Activated T-cell treated with anti-CD3 and anti-CD28 coated beads, Interleukin-2, amount 50 U/mL, for 72 hours (primary cell): Measurements from ENCODE around the gene PNMA8C. TPM values are rescaled to one million over a fixed set of nuclear protein-coding genes. Genes with fewer than 3 reads are reported as not detected.
"Not testable (repeated sequence)": the region's sequence is repeated elsewhere in the genome, so short reads cannot be mapped to it uniquely, and the experiment has no call there.

Experiments
- ATAC-seq, 2 donors: fragments of 150-1000 bp; cut with Tn5 transposase; replicated peaks in 1 of 2; 2 replicates each; pipeline ENCODE4 v1.10.0; 2021; ENCODE audit warnings: moderate library complexity in 2 of 2, mild to moderate bottlenecking in 1 of 2
- DNase-seq, 2 donors: peaks; one replicate each; pipeline ENCODE4 v3.0.0; 2021 to 2022; ENCODE audit warnings: mixed read lengths in 1 of 2
- H3K27ac Mint-ChIP-seq: one replicate; pipeline ENCODE4 v1.8.0; 2022; ENCODE audit warnings: mild to moderate bottlenecking, moderate library complexity, mixed read lengths
- H3K27me3 Mint-ChIP-seq: one replicate; pipeline ENCODE4 v1.8.0; 2022; ENCODE audit warnings: low read depth, mixed read lengths
- H3K36me3 Mint-ChIP-seq, 2 donors: one replicate each; pipeline ENCODE4 v1.8.0; 2022; ENCODE audit warnings: mixed read lengths in 2 of 2, mild to moderate bottlenecking in 1 of 2; ENCODE audit not compliant: insufficient read depth in 2 of 2
- H3K4me1 Mint-ChIP-seq: one replicate; pipeline ENCODE4 v1.8.0; 2022; ENCODE audit warnings: low read depth, mixed read lengths
- H3K4me3 Mint-ChIP-seq, 2 donors: one replicate each; pipeline ENCODE4 v1.8.0; 2022; ENCODE audit warnings: mild to moderate bottlenecking in 2 of 2, mixed read lengths in 2 of 2, moderate library complexity in 2 of 2
- H3K9me3 Mint-ChIP-seq, 2 donors: one replicate each; pipeline ENCODE4 v1.8.0; 2022; ENCODE audit warnings: mixed read lengths in 2 of 2
- total RNA-seq, 2 donors: library from RNA; stranded (reverse); gene quantifications; one replicate each; pipeline ENCODE4 v1.2.3, GENCODE V29; 2022

Gene PNMA8C
- total RNA-seq, 2 donors from 2014 or later = not detected

DNA sequence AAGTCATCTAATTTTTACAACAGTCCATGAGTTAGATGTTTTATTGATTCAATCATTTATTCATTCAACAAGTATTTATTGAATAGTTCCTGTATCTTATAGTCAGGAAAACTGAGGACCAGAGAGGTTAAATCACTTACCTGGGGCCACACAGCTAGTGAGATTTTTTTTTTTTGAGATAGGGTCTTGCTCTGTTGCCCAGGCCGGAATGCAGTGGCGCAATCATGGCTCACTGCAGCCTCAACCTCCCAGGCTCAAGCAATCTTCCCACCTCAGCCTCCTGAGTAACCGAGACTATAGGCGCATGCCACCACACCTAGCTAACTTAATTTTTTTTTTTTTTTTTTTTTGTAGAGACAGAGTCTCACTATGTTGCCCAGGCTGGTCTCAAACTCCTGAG, 7.0 kb upstream of the PNMA8C start:
- ATAC-seq, H3K4me1 Mint-ChIP-seq, H3K4me3 Mint-ChIP-seq, H3K27ac Mint-ChIP-seq, DNase-seq, H3K9me3 Mint-ChIP-seq, H3K36me3 Mint-ChIP-seq: not testable (repeated sequence)
- H3K27me3 Mint-ChIP-seq = peaks cover 41% of the 10 kb centered on the region

DNA sequence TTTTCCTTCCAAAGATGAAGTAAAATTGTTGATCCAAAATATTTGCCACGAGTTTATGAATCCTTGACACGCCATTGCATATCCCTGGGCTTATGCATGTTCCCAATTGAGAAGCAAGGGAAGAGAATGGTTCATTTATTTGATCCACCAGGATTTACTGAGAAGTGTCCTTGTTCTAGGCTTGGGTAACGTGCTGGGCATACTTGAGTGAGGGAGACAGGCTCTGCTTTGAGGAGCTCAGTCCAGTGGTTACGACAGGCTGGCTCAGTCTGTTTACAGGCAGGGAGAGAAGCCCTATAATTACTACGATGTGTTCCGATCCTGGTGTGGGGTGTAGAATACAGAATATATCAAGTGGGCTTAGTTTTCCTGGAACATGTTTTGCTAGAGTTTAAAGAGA, 6.3 kb upstream of the PNMA8C start:
- no peak for ATAC-seq
- Mint-ChIP-seq H3K27ac (no peak overlapping the region), H3K36me3 (no peaks in the 10 kb centered on the region), H3K4me1 (no peaks in the 10 kb centered on the region), H3K4me3 (no peak overlapping the region), H3K9me3 (no peaks in the 10 kb centered on the region), H3K27me3 (peaks cover 48% of the 10 kb centered on the region)
- no peak for DNase-seq

DNA sequence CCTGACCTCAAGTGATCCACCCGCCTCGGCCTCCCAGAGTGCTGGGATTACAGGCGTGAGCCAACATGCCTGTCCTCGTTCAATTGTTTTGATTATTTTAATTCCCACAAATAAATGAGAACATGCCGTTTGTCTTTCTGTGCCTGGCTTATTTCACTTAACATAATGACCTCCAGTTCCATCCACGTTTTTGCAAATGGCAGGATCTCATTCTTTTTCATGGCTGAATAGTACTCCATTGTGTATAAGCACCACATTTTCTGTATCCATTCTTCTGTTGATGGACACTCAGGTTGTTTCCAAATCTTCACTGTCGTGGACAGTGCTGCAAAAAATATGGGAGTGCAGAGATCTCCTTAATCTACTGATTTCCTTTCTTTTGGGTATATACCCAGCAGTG, 4.7 kb upstream of the PNMA8C start:
- H3K27ac Mint-ChIP-seq, H3K9me3 Mint-ChIP-seq, H3K4me1 Mint-ChIP-seq, DNase-seq, H3K4me3 Mint-ChIP-seq, ATAC-seq, H3K36me3 Mint-ChIP-seq: not testable (repeated sequence)
- peaks cover 64% of the 10 kb centered on the region for H3K27me3 Mint-ChIP-seq

DNA sequence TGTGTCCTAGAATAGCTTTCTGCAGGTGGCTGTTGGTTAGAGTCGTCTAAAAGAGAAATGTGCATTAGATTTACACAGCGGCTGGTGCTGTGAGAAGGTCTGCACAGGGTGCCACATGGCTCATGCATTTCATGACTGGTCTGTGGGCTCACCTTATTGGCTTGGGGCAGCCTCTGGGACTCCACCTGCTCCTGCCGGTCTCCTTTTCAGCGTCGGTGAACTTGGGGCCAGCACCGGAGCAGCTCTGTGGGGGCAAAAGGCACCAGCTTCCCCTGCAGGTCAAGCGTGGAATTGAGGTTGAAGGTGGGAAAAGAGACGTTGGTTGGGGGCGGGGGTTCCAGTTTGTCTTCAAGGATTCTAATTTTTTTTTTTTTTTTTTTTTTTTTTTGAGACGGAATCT, 3.1 kb upstream of the PNMA8C start:
- Mint-ChIP-seq H3K9me3 (no peaks in the 10 kb centered on the region), H3K4me3 (no peak overlapping the region), H3K4me1 (peaks cover 23% of the 10 kb centered on the region), H3K27me3 (peaks cover 80% of the 10 kb centered on the region), H3K36me3 (peaks cover 0 to 1% of the 10 kb centered on the region in 2 donors), H3K27ac (no peak overlapping the region)
- DNase-seq (peak in 1 of 2 donors; percentile 10), ATAC-seq (no peak)

DNA sequence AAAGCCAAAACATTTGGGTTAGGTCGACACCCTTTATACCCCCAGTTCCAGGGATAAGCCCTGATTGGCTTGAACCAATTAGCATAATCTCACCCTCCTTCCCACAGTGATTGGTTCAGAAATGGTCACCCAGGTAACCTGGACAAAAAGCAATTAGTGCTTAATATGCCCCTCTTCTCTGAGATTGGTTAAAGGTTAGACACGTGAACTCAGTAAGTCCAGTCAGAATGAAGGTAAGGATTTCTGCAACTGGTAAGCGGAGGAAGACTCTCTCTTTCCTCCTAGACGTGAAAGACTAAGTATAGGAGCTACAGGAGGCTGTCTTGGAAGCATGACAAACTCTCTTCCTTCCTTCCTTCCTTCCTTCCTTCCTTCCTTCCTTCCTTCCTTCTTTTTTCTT, 1.3 kb upstream of the PNMA8C start:
- Mint-ChIP-seq H3K9me3 (no peaks in the 10 kb centered on the region), H3K27me3 (peaks cover 91% of the 10 kb centered on the region), H3K27ac (no peak overlapping the region), H3K4me3 (peak overlapping the region in 1 of 2 donors; percentile 19), H3K36me3 (peaks cover 0 to 2% of the 10 kb centered on the region in 2 donors), H3K4me1 (peaks cover 34% of the 10 kb centered on the region)
- DNase-seq (no peak), ATAC-seq (no peak)

DNA sequence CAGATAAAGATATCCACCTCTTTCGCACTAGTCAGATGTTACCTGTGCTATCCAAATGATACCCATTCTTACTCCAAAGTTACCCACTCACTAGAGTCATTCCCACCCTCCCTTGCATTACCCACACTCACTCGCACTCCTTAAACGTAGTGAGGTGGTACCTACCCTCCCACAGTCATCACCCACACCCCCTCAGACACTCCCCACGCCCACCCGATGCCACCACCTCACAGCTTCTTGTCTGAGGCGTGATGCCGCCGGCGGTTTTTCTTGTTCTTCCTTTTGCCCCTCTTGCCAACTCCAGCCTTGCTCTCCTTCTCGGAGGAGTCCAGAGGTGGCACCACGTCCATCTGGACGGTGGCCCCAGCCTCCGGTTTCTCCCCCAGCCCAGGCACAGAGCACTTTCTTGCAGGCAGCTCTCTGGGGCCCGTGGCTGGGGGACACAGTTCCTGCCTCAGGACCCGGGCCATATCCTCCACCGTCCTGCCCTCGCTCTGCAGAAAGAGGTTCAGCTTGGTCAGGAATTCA, 1.2 kb downstream of the PNMA8C start:
- Mint-ChIP-seq H3K4me3 (peak overlapping the region; percentile 65 to 78), H3K27me3 (peaks cover 88% of the 10 kb centered on the region), H3K4me1 (peaks cover 34% of the 10 kb centered on the region), H3K36me3 (peaks cover 0 to 2% of the 10 kb centered on the region in 2 donors), H3K9me3 (no peaks in the 10 kb centered on the region), H3K27ac (no peak overlapping the region)
- no peak for DNase-seq
- peak; percentile 22 to 35 for ATAC-seq

DNA sequence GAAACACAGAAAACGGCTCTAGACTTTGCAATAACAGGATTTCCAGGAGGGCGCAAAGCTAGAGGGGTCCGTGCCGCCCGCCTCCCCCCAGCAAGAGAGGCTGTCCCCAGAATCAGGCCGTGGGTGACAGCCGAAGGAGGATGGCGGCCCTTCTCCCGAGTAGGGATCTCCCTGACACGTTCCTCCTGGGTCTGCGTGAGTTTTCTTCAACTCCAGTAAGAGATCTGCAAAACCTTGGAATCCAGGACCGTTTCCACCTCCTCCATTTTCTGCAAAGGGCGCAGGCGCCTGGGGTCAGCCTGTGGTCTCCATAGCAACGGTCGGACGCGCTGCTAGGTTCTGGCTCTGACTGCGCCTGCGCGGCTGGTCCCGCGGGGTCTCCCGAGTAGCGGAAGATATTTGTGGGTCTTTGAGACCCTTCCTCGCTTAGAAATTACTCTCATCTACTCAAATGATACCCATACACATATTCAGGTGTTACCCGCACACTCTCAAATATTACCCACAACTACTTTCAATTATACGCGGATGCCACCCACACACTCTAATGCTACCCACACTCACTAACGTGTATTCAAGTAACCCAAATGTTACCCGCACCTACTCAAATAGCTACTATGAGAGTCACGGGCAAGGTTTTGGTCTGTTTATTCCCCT, 2.1 kb downstream of the PNMA8C start:
- peak; percentile 85 to 87 for ATAC-seq
- Mint-ChIP-seq H3K27me3 (peaks cover 86% of the 10 kb centered on the region), H3K4me1 (peaks cover 34% of the 10 kb centered on the region), H3K4me3 (peak overlapping the region; percentile 65 to 78), H3K9me3 (no peaks in the 10 kb centered on the region), H3K27ac (peak overlapping the region; percentile 38), H3K36me3 (peaks cover 0 to 2% of the 10 kb centered on the region in 2 donors)
- peak; percentile 46 to 58 for DNase-seq

DNA sequence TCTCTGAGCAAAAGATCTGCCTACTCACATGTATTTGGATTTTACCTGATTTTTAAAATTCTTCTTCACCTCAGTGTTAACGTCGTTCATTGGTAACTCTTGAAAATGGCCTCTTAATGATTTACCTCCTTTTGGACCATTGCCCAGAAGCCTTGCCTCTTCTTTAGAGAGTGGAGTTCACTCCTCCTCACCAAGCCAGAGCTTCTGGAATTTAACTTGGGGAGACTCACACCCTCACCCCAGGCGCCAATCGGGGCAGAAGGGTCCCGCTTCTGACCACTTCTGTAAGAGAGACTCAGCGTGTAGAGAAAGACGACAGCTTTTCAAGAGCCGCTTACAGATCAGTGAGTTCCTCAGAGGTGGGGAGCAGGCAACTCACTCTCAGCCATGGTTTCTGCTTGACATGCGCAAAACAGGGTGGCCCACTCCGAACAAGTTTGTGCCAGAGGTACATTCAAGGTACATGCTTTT, 2.7 kb downstream of the PNMA8C start:
- no peak for ATAC-seq
- Mint-ChIP-seq H3K27me3 (peaks cover 82% of the 10 kb centered on the region), H3K36me3 (peaks cover 0 to 2% of the 10 kb centered on the region in 2 donors), H3K27ac (no peak overlapping the region), H3K9me3 (no peaks in the 10 kb centered on the region), H3K4me3 (peak overlapping the region; percentile 65 to 78), H3K4me1 (peaks cover 34% of the 10 kb centered on the region)
- DNase-seq = no peak

DNA sequence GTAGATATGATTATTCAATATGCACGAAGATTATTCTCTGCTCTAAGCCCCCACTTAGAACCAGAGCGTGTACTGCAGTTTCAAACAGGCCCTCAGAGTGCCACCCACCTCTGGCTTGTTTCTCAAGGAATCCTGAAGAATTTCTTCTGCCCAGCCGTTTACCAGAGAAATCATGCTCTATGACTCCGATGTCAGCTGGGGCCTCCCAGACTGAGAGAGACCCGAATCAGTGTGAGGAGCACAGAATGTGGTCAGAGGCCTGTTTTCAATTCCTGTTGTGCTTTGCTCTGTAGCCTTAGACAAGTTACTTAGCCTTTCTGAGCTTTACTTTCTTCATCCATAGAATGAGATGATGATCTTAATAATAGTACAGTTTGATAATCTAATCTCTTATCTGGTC, 5.5 kb downstream of the PNMA8C start:
- ATAC-seq (no peak), DNase-seq (no peak)
- Mint-ChIP-seq H3K27ac (no peak overlapping the region), H3K4me3 (no peak overlapping the region), H3K4me1 (peaks cover 25% of the 10 kb centered on the region), H3K27me3 (peaks cover 67% of the 10 kb centered on the region), H3K9me3 (no peaks in the 10 kb centered on the region), H3K36me3 (peaks cover 0 to 2% of the 10 kb centered on the region in 2 donors)

DNA sequence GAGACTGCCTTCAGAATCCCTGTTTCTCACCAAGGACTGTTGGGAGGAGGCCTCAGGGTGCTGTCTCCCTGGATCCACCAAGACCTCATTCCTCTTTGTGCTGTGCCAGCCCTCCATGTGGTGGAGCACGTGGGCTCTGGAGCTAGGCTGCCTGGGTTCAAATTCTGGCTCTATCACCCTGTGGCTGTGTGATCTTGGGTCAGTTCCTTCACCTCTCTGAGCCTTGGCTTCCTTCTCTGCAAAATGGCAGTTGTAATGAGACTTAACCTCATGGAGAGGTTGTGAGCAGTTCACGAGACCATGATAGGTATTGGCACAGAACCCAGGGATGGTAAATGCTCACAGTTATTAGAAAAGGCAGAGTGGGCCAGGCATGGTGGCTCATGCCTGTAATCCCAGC, 6.4 kb downstream of the PNMA8C start:
- H3K4me1 Mint-ChIP-seq = peaks cover 16% of the 10 kb centered on the region
- DNase-seq (no peak), ATAC-seq (no peak)
- peaks cover 0 to 2% of the 10 kb centered on the region in 2 donors for H3K36me3 Mint-ChIP-seq
- no peaks in the 10 kb centered on the region for H3K9me3 Mint-ChIP-seq
- no peak overlapping the region for H3K27ac Mint-ChIP-seq
- H3K27me3 Mint-ChIP-seq = peaks cover 59% of the 10 kb centered on the region
- no peak overlapping the region for H3K4me3 Mint-ChIP-seq

DNA sequence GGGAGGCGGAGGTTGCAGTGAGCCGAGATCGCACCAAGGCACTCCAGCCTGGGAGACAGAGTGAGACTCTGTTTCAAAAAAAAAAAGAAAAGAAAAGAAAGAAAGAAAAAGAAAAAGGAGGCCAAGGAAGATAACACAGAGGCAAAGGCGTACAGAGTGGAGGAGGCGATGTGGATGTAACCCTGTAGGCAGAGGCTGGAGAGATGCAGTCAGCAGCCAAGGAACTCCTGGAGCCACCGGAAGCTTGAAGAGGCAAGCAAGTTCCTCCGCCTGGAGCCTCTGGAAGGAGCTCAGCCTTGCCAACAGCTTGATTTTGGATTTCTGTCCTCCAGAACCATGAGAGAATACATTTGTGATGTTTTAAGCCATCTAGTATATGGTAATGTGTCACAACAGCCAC, 8.7 kb downstream of the PNMA8C start:
- H3K4me3 Mint-ChIP-seq = no peak overlapping the region
- H3K36me3 Mint-ChIP-seq = no peaks in the 10 kb centered on the region
- H3K4me1 Mint-ChIP-seq = peaks cover 15% of the 10 kb centered on the region

DNA sequence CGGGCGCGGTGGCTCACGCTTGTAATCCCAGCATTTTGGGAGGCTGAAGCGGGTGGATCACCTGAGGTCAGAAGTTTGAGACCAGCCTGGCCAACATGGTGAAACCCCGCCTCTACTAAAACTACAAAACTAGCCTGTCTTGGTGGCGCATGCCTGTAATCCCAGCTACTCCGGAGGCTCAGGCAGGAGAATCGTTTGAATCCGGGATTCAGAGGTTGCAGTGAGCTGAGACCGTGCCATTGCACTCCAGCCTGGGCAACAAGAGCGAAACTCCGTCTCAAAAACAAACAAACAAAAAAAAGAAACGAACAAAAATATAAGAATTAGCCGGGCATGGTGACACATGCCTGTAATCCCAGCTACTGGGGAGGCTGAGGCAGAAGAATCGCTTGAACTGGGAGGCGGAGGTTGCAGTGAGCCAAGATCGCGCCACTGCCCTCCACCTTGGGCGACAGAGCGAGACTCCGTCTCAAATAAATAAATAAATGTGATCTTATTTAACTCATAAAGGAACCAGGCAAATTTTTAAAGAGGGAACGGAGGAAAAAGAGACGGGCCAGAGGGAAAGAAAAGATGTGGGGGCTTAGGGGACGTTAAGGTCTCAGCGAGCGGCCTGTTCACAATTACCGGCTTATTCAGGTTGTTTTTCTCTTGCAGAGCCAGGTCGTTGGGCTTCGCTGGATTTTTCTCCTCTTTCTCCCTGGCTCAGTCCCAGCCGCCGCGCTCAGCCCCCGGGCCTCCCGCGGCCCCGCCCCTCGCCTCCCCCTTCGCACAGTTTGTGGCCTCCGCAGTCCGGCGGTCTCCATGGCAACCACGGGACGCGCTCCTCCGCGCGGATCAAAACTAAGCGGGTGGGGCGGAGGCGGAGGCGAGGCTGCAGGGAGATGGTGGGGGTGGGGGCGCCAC, 12.7 kb downstream of the PNMA8C start:
- not testable (repeated sequence) for ATAC-seq, H3K36me3 Mint-ChIP-seq, H3K27ac Mint-ChIP-seq, H3K9me3 Mint-ChIP-seq
- Mint-ChIP-seq H3K27me3 (peaks cover 69% of the 10 kb centered on the region), H3K4me1 (peaks cover 23% of the 10 kb centered on the region), H3K4me3 (peak overlapping the region; percentile 18 to 52)
- DNase-seq = peak in 1 of 2 donors; percentile 18

More for the DNA sequence above, 8.7 kb downstream of the PNMA8C start:
- no peaks in the 10 kb centered on the region for H3K9me3 Mint-ChIP-seq
- ATAC-seq = no peak
- no peak overlapping the region for H3K27ac Mint-ChIP-seq
- DNase-seq = no peak
- peaks cover 57% of the 10 kb centered on the region for H3K27me3 Mint-ChIP-seq

DNA sequence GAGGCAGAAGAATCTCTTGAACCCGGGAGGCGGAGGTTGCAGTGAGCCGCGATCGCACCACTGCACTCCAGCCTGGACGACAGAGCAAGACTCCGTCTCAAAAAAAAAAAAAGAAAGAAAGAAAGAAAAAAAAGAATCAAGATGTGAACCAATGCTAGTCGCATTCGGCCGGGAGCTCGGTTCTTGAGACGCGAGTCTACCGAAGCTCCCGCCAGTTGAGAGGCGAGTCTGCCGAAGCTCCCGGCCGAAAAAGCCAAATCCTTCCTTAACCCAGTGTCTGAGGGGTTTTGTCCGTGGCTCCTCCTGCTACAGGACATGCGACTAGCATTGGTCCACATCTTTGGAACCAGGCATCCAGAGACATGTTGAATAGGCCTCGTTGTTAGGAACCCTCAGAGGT, 13.8 kb downstream of the PNMA8C start:
- not testable (repeated sequence) for ATAC-seq, H3K36me3 Mint-ChIP-seq, DNase-seq, H3K27ac Mint-ChIP-seq, H3K4me3 Mint-ChIP-seq, H3K9me3 Mint-ChIP-seq
- Mint-ChIP-seq H3K4me1 (peaks cover 23% of the 10 kb centered on the region), H3K27me3 (peaks cover 77% of the 10 kb centered on the region)
